Thoracic aorta (tissue), 2 donors: Measurements from ENCODE around the gene LRCH3. TPM values are rescaled to one million over a fixed set of nuclear protein-coding genes. Genes with fewer than 3 reads are reported as not detected.
"Not testable (repeated sequence)": the region's sequence is repeated elsewhere in the genome, so short reads cannot be mapped to it uniquely, and the experiment has no call there.

Experiments used
- ATAC-seq: fragments of 150-250 bp; one replicate; pipeline ENCODE4 v1.8.0; 2017; ENCODE audit warnings: low read depth; ENCODE audit not compliant: insufficient number of reproducible peaks, low FRiP score
- DNase-seq: peaks from one replicate; pipeline ENCODE4 v3.0.0-alpha.2; 2020; ENCODE audit warnings: low spot score
- H3K27ac ChIP-seq, 2 donors: fragments of 200-600 bp; sonication (generic); 1 replicate in 1 of 2; 2 replicates in 1 of 2; pipeline ENCODE4 v1.5.1; 2016; ENCODE audit warnings: mild to moderate bottlenecking in 2 of 2, moderate library complexity in 2 of 2
- H3K27me3 ChIP-seq: fragments of 200-600 bp; sonication (generic); replicated peaks from 2 replicates; pipeline ENCODE4 v1.6.0; 2016; ENCODE audit warnings: mild to moderate bottlenecking; ENCODE audit not compliant: insufficient read depth
- H3K36me3 ChIP-seq: fragments of 200-600 bp; sonication (generic); one replicate; pipeline ENCODE4 v1.5.1; 2016
- H3K4me1 ChIP-seq, 2 donors: fragments of 200-600 bp; sonication (generic); 1 replicate in 1 of 2; 2 replicates in 1 of 2; pipeline versions ENCODE4 v1.5.1 to v1.6.0; 2016; ENCODE audit warnings: low read depth in 2 of 2, mild to moderate bottlenecking in 1 of 2; ENCODE audit not compliant: control insufficient read depth in 1 of 2
- H3K4me3 ChIP-seq: fragments of 200-600 bp; sonication (generic); 2 replicates; pipeline ENCODE4 v1.5.1; 2016; ENCODE audit warnings: mild to moderate bottlenecking
- H3K9me3 ChIP-seq: fragments of 200-600 bp; sonication (generic); 2 replicates; pipeline ENCODE4 v1.5.1; 2016
- CTCF ChIP-seq: fragments of 200-600 bp; sonication (generic); IDR thresholded peaks from one replicate; pipeline ENCODE4 v1.5.1; 2019; ENCODE audit warnings: antibody characterized with exemption
- total RNA-seq, 2 donors: library from RNA; depleted of rRNA; stranded (reverse); fragments of >200 nt; gene quantifications; one replicate each; pipeline versions ENCODE4 v1.1.0 to v1.2.3, GENCODE V29; 2016

Gene LRCH3
- total RNA-seq, 2 donors from 2014 or later: 66.7 to 87.6 TPM

- Histone ChIP-seq H3K27me3 (no peaks in the 10 kb centered on the region), H3K9me3 (no peaks in the 10 kb centered on the region), H3K4me3 (no peak overlapping the region), H3K4me1 (peaks cover 0 to 9% of the 10 kb centered on the region in 2 donors), H3K27ac (no peak overlapping the region), H3K36me3 (no peaks in the 10 kb centered on the region)
- no peak for DNase-seq
- no peak for TF ChIP-seq CTCF
- ATAC-seq: no peak
Measured at GRCh38 chr3:197901626-197902025, 110.6 kb downstream of the LRCH3 start.

- Histone ChIP-seq H3K27ac (no peak overlapping the region), H3K4me3 (peak overlapping the region; percentile 28)
- ATAC-seq: peak; percentile 88
Measured at GRCh38 chr3:197906023-197906849, 115.2 kb downstream of the LRCH3 start.

GRCh38 chr3:197906850-197907187 lies 115.8 kb downstream of the LRCH3 start:
- Histone ChIP-seq H3K27ac (no peak overlapping the region), H3K27me3 (no peaks in the 10 kb centered on the region), H3K4me3 (no peak overlapping the region), H3K9me3 (no peaks in the 10 kb centered on the region), H3K36me3 (no peaks in the 10 kb centered on the region), H3K4me1 (peaks cover 0 to 9% of the 10 kb centered on the region in 2 donors)
- DNase-seq: no peak
- TF ChIP-seq CTCF: no peak
- no peak for ATAC-seq

More at GRCh38 chr3:197906023-197906849, 115.2 kb downstream of the LRCH3 start:
- Histone ChIP-seq H3K27me3 (no peaks in the 10 kb centered on the region), H3K9me3 (no peaks in the 10 kb centered on the region), H3K36me3 (no peaks in the 10 kb centered on the region), H3K4me1 (peaks cover 0 to 9% of the 10 kb centered on the region in 2 donors)
- peak; percentile 88 for TF ChIP-seq CTCF
- DNase-seq: peak; percentile 85

- H3K36me3 ChIP-seq: no peaks in the 10 kb centered on the region
- no peak for TF ChIP-seq CTCF
- ATAC-seq (no peak), DNase-seq (no peak)
- peaks cover 0 to 9% of the 10 kb centered on the region in 2 donors for H3K4me1 ChIP-seq
- no peaks in the 10 kb centered on the region for H3K9me3 ChIP-seq
- no peak overlapping the region for H3K4me3 ChIP-seq
- H3K27ac ChIP-seq: no peak overlapping the region
- no peaks in the 10 kb centered on the region for H3K27me3 ChIP-seq
Measured at GRCh38 chr3:197907196-197907595, 116.1 kb downstream of the LRCH3 start.

GRCh38 chr3:197908550-197908949 lies 117.5 kb downstream of the LRCH3 start:
- not testable (repeated sequence) for ATAC-seq, H3K4me3 ChIP-seq, H3K4me1 ChIP-seq, H3K27ac ChIP-seq, H3K9me3 ChIP-seq, DNase-seq, H3K27me3 ChIP-seq, H3K36me3 ChIP-seq
